Measurements from ENCODE around the gene BANF2.

The BANF2 gene

DNA sequence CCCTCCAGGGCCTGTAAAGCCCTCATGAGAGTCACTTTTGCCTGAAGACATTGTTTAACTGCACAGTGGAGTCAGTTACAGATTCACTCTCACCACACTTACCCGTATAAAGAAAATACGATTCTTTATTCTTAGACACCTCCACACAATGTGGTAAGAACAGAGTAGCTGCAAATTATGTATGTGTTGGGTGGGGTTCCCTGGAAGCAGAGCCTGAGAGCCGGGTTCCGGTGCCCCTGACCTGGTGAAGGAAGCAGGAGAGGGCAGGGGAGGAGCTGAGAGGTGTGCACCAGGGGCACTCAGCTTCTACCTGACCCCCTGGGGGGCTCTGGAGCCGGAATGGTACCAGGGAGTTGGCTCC is 11.5 kb downstream of the BANF2 start:
- H3K9me3 ChIP-seq (ENCODE audit: control insufficient read depth, low read length), result no peaks in the 10 kb centered on the region
- H3K79me2 ChIP-seq, result no peaks in the 10 kb centered on the region
- H3K27me3 ChIP-seq (ENCODE audit: control insufficient read depth, insufficient read depth, low read length), result no peaks in the 10 kb centered on the region
- no peak overlapping the region for H3K9ac ChIP-seq
- peaks cover 9% of the 10 kb centered on the region for H3K4me1 ChIP-seq
- no peak overlapping the region for H2AFZ ChIP-seq
- no peak overlapping the region for H3K4me2 ChIP-seq (ENCODE audit: low read length)
- TF ChIP-seq CTCF (IDR thresholded peaks at IDR 0.05), result no peak
- no peak overlapping the region for H3K27ac ChIP-seq
- no peak overlapping the region for H3K4me3 ChIP-seq (ENCODE audit: low read depth, low read length)
- H3K36me3 ChIP-seq (ENCODE audit: control insufficient read depth, insufficient read depth, low read length), result no peaks in the 10 kb centered on the region

GRCh38 chr20:17712201-17712600 is 12.4 kb downstream of the BANF2 start:
- no peaks in the 10 kb centered on the region for H3K27me3 ChIP-seq (ENCODE audit: control insufficient read depth, insufficient read depth, low read length)

DNA sequence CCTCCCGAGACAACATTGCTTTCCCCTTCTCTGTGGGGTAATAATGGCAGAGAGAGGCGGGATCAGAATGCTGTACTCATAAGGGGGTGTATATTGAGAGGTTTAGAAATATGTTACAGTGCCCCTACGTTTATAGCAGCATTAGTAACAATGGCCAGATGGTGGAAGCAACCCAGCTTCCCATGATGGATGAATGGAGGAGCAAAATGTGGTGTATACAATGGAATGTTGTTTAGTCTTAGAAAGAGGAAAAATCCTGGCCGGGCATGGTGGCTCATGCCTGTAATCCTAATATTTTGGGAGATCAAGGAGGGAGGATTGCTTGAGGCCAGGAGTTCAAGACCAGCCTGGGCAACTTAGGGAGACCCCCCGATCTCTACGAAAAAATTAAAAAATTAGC is 12.9 kb downstream of the BANF2 start:
- Histone ChIP-seq H3K36me3 (ENCODE audit: control insufficient read depth, insufficient read depth, low read length) (no peaks in the 10 kb centered on the region), H3K9me3 (ENCODE audit: control insufficient read depth, low read length) (no peaks in the 10 kb centered on the region), H3K4me2 (ENCODE audit: low read length) (no peak overlapping the region), H3K27ac (no peak overlapping the region), H3K4me1 (peaks cover 9% of the 10 kb centered on the region), H2AFZ (no peak overlapping the region), H3K4me3 (ENCODE audit: low read depth, low read length) (no peak overlapping the region), H3K27me3 (ENCODE audit: control insufficient read depth, insufficient read depth, low read length) (no peaks in the 10 kb centered on the region), H3K79me2 (no peaks in the 10 kb centered on the region), H3K9ac (no peak overlapping the region)
- no peak for TF ChIP-seq CTCF (IDR thresholded peaks at IDR 0.05)

More at GRCh38 chr20:17712201-17712600, 12.4 kb downstream of the BANF2 start:
- Histone ChIP-seq H3K4me1 (peaks cover 9% of the 10 kb centered on the region), H3K4me3 (ENCODE audit: low read depth, low read length) (no peak overlapping the region), H3K4me2 (ENCODE audit: low read length) (no peak overlapping the region), H3K9me3 (ENCODE audit: control insufficient read depth, low read length) (no peaks in the 10 kb centered on the region), H3K27ac (no peak overlapping the region), H3K79me2 (no peaks in the 10 kb centered on the region), H2AFZ (no peak overlapping the region), H3K9ac (no peak overlapping the region), H3K36me3 (ENCODE audit: control insufficient read depth, insufficient read depth, low read length) (no peaks in the 10 kb centered on the region)
- no peak for TF ChIP-seq CTCF (IDR thresholded peaks at IDR 0.05)

DNA sequence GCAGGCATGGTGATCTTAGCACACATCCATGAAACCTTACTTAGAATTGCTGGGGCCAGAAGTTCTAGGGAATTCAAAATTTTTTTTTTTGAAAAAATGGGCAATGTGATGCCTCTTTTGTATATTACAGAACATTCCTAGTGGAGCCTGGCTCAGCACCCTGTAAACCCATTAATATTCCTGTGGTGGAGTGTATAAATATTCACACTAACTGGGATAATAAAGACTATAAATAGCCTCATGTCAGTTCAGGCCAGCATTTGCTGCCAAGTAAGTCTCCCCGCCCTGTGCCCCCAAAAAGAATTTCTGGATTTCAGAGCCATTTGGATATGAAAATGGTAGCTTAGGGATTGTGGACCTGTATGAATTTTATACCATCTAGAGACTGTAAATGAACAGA is 14.8 kb downstream of the BANF2 start:
- Histone ChIP-seq H3K36me3 (ENCODE audit: control insufficient read depth, insufficient read depth, low read length) (no peaks in the 10 kb centered on the region), H2AFZ (peak overlapping the region; percentile 11), H3K4me2 (ENCODE audit: low read length) (no peak overlapping the region), H3K27ac (no peak overlapping the region), H3K4me3 (ENCODE audit: low read depth, low read length) (no peak overlapping the region), H3K9me3 (ENCODE audit: control insufficient read depth, low read length) (no peaks in the 10 kb centered on the region), H3K4me1 (peaks cover 9% of the 10 kb centered on the region), H3K27me3 (ENCODE audit: control insufficient read depth, insufficient read depth, low read length) (no peaks in the 10 kb centered on the region), H3K79me2 (no peaks in the 10 kb centered on the region), H3K9ac (no peak overlapping the region)
- TF ChIP-seq CTCF (IDR thresholded peaks at IDR 0.05), result no peak

GRCh38 chr20:17715075-17715474 is 15.3 kb downstream of the BANF2 start:
- no peak overlapping the region for H3K9ac ChIP-seq
- H2AFZ ChIP-seq, result peak overlapping the region; percentile 11
- H3K27me3 ChIP-seq (ENCODE audit: control insufficient read depth, insufficient read depth, low read length), result no peaks in the 10 kb centered on the region
- no peaks in the 10 kb centered on the region for H3K9me3 ChIP-seq (ENCODE audit: control insufficient read depth, low read length)
- H3K36me3 ChIP-seq (ENCODE audit: control insufficient read depth, insufficient read depth, low read length), result no peaks in the 10 kb centered on the region
- no peak overlapping the region for H3K4me2 ChIP-seq (ENCODE audit: low read length)
- H3K27ac ChIP-seq, result peak overlapping the region; percentile 19
- no peaks in the 10 kb centered on the region for H3K79me2 ChIP-seq
- H3K4me3 ChIP-seq (ENCODE audit: low read depth, low read length), result no peak overlapping the region
- no peak for TF ChIP-seq CTCF (IDR thresholded peaks at IDR 0.05)
- H3K4me1 ChIP-seq, result peaks cover 9% of the 10 kb centered on the region

Data from parathyroid adenoma (tissue), 2 donors.